HG02981 (cell line): Measurements from ENCODE around the gene KRTAP10-9.
"Not testable (repeated sequence)": the region's sequence is repeated elsewhere in the genome, so short reads cannot be mapped to it uniquely, and the experiment has no call there.

ENCODE experiments used
- ATAC-seq: cut with Tn5 transposase; IDR thresholded peaks from one replicate; pipeline ENCODE4 v1.9.1; 2021; ENCODE audit warnings: mild to moderate bottlenecking, moderate library complexity; ENCODE audit not compliant: unreplicated experiment

Gene KRTAP10-9

DNA sequence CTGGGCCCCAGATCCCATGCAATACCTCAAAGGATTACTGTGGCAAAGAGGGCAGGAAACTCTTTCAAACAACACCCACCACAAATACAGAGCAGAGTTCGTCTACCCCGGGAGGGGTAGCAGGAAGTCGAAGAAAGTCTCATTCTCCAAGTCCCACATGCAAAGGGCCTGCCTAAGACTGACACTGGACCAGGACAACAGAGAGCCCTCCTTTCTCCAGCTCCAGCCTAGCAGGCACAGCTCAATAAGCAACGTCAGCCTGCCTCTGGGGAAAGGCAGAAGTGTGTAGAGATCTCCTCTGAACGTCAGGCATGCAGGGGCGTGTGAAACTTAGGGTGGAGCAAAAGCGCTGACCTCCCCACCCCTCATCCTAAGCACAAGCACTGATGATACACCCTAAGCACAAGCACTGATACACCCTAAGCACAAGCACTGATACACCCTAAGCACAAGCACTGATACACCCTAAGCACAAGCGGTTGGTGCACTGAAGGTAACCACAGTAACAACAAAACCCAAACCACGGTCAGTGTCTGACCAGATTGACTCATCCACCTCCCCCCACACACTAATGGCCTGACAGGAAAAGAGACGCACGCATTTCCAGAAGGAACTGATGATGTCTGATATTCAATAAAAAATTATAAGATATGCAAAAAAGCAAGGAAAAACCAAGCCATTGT lies 32.2 kb downstream of the KRTAP10-9 start:
- ATAC-seq: no peak

GRCh38 chr21:44661567-44661966 lies 34.7 kb downstream of the KRTAP10-9 start:
- ATAC-seq: not testable (repeated sequence)

DNA sequence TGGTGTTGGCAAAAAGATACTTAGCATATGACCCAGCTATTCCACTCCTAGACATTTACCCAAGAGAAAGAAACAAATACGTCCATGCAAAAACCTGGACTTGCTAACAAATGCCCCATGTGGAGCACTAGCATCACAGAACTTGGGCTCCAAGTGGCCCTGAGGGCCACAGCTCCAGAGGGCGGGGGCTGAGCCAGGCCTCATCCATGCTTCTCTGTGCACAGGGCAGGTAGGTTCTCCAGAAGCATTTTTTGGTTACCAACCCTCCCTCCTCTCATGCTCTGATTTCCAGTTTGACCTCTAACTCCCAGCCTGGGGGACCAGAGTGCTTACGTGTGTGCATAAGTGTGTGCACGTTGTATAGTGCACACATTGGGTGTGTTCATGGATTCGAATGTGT lies 37.8 kb downstream of the KRTAP10-9 start:
- ATAC-seq: no peak

GRCh38 chr21:44666401-44667320 lies 39.8 kb downstream of the KRTAP10-9 start, which contains the start of gene KRTAP12-2:
Gene KRTAP12-2 (minus strand): TSS chr21:44666927. CDS start chr21:44666886, 41 bp downstream.
- ATAC-seq: no peak

DNA sequence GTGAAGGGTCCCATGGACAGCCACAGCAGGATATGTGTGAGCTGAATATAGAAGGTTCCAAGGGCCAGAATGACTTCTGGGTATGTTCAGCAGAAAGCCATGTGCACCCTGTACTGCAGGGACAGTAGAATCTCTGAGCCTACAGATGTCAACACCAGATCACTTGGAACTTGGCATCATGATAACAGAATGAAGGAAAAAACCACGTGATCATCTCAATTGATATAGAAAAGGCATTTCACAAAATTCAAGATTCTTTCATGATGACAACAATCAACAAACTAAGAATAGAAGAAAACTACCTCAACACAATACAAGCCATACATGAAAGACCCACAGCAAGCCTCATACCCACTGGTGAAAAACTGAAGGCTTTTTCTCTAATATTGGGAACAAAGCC lies 40.7 kb downstream of the KRTAP10-9 start:
- no peak for ATAC-seq

DNA sequence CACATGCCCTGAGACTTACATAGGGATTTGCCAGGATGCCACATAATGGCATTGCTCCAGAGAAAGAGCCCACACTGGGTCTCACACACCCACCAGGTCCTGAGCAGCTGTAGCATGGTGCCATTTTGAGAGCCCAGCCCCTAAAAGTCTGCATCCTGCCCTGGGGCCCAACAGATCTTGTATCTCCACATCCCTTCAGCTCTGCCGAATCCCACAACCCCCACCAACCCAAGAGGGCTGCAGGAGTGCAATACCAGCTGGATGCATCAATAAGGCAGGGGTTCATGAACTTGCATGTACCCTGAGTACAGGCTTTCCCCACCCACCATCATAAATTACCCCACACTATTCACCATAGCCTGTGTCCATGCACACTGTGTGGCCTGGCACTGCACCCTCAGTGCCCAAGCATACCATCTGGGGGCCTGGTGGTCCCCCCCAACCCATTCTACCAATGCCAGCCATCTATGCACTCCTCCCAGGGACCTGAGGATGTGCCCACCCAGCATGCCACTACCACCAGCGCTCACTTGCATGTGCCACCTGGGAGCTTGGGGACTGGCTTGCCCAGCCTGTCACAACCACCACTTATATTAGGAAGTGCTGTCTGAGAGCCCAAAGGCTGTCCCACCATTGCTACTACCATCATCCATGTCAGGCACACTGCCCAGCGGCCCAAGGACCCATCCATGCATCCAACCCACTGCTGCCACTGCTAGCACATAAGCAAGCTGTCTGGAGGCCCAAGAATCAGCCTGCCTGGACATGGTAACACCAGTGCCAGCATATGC lies 43.9 kb downstream of the KRTAP10-9 start:
- no peak for ATAC-seq

- ATAC-seq: no peak
Observed at GRCh38 chr21:44671911-44672310, 45.0 kb downstream of the KRTAP10-9 start.

DNA sequence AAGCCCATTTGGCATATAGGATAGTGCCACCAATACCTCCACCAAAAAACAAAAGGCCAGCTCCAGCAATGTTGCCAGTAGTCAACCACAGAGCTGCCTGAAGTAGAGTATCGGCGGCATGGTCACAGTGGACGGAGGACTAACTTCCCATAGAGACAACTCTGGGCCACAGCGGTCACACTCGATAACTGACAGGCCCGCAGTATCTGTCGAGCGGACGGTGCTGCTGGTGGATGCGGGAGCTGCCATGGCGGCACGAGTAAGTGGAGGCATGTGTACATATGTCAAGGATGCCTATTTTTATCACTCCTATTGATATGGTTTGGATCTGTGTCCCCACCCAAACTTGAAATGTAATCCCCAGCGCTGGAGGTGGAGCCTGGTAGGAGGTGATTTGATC lies 51.0 kb downstream of the KRTAP10-9 start:
- no peak for ATAC-seq
